Transverse colon (tissue), 4 donors: ENCODE results near the gene ZFPL1. TPM values are rescaled to one million over a fixed set of nuclear protein-coding genes. Genes with fewer than 3 reads are reported as not detected.

Source experiments
- DNase-seq: peaks from one replicate; pipeline ENCODE4 v3.0.0-alpha.2; 2019
- H3K27ac ChIP-seq, 4 donors: fragments of 200-600 bp; sonication (generic); 2 replicates each; pipeline ENCODE4 v1.5.1; 2016 to 2018; ENCODE audit warnings: inconsistent platforms in 4 of 4
- H3K27me3 ChIP-seq: fragments of 200-600 bp; sonication (generic); 2 replicates; pipeline ENCODE4 v1.5.1; 2017; ENCODE audit warnings: inconsistent platforms
- H3K36me3 ChIP-seq, 4 donors: fragments of 200-600 bp; sonication (generic); 2 replicates each; pipeline ENCODE4 v1.5.1; 2017 to 2019; ENCODE audit warnings: inconsistent platforms in 4 of 4
- H3K4me1 ChIP-seq, 4 donors: fragments of 200-600 bp; sonication (generic); 2 replicates each; pipeline ENCODE4 v1.5.1; 2017 to 2020; ENCODE audit warnings: inconsistent platforms in 4 of 4
- H3K4me3 ChIP-seq, 4 donors: fragments of 200-600 bp; sonication (generic); 1 replicate in 1 of 4; 2 replicates in 3 of 4; pipeline versions ENCODE4 v1.5.1 to v1.6.1; 2017 to 2019; ENCODE audit warnings: inconsistent platforms in 4 of 4
- H3K9me3 ChIP-seq, 2 donors: fragments of 200-600 bp; sonication (generic); 2 replicates each; pipeline ENCODE4 v1.5.1; 2017 to 2019; ENCODE audit warnings: inconsistent platforms in 2 of 2
- EP300 ChIP-seq: sonication (generic); formaldehyde crosslinking; IDR thresholded peaks from one replicate; pipeline ENCODE4 v1.6.1; 2017; ENCODE audit warnings: antibody characterized with exemption, low read depth
- POLR2A ChIP-seq: fragments of 450-650 bp; IDR thresholded peaks from one replicate; pipeline ENCODE4 v1.6.1; 2016; ENCODE audit warnings: antibody characterized with exemption, mild to moderate bottlenecking, moderate library complexity
- POLR2AphosphoS5 ChIP-seq, 3 donors: sonication (generic); formaldehyde crosslinking; IDR thresholded peaks; one replicate each; pipeline ENCODE4 v1.6.1; 2016; ENCODE audit warnings: antibody characterized with exemption in 3 of 3
- WGBS, 2 donors: methylation state at CpG; one replicate each; pipeline ENCODE4 v1.1.5; 2018; ENCODE audit warnings: low coverage in 1 of 2; 5-methylcytosine and 5-hydroxymethylcytosine counted together
- in situ Hi-C, 4 donors: fragments of 200-750 bp; cut with MboI; loops; one replicate each; pipeline versions ENCODE4 v1.15.0 to v1.15.1; 2017; ENCODE audit warnings: low sequenced_read_pairs in 3 of 4, low pct_ligation_motif_present in 1 of 4, low pct_unique_long_range_greater_than_20kb in 1 of 4
- intact Hi-C: fragments of 100-400 bp; cut with DNase I; formaldehyde crosslinking; loops from one replicate; pipeline ENCODE4 v1.15.1; 2023; ENCODE audit warnings: low total_unique reads
- total RNA-seq, 4 donors: library from RNA; depleted of rRNA; stranded (reverse); fragments of >200 nt; gene quantifications; one replicate each; pipeline ENCODE4 v1.1.0, GENCODE V29; 2016
- TF ChIP-seq, protein P1 (sequence below), 5 experiments: fragments of 200-600 bp in 3 of 5; fragments of 450-650 bp in 2 of 5; sonication (generic) in 3 of 5; IDR thresholded peaks; 1 replicate in 2 of 5; 2 replicates in 3 of 5; pipeline ENCODE4 v1.5.1; 2016 to 2017; ENCODE audit warnings: antibody characterized with exemption in 5 of 5, inconsistent platforms in 3 of 5, mild to moderate bottlenecking in 2 of 5, moderate library complexity in 1 of 5

ZFPL1 gene
- total RNA-seq, 4 donors from 2014 or later, result 44.5 to 105 (median 64.2) TPM

DNA sequence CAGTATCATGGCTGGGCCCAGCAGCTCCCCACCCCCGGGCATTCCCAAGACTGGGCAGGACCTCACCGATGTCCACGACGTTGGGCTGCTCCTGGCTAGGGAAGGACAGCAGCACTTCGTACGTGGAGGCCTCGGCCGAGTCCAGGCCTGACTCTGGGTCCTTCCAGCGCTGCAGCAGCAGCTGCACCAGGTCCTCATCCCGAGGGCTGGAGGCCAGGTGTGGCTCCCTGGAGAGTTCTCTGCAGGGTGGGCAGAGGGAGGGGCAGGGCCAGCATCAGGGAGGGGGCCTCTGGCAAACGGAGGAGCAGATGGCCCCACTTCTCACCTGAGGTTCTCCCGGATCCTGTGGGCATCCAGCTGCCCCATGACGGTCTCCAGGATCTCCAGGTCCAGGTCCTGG lies 26.0 kb upstream of the ZFPL1 start:
- H3K9me3 ChIP-seq, result no peaks in the 10 kb centered on the region
- no peak overlapping the region for H3K27ac ChIP-seq
- H3K36me3 ChIP-seq, result no peaks in the 10 kb centered on the region
- no peaks in the 10 kb centered on the region for H3K27me3 ChIP-seq
- H3K4me3 ChIP-seq, result no peak overlapping the region
- in situ Hi-C loops, result no loop called here
- WGBS, 2 donors, result 79% methylated on average over 13 of the region's 13 CpGs; no CpG with 5 or more reads in 1 of the 2 donors
- TF ChIP-seq, protein P1, sequence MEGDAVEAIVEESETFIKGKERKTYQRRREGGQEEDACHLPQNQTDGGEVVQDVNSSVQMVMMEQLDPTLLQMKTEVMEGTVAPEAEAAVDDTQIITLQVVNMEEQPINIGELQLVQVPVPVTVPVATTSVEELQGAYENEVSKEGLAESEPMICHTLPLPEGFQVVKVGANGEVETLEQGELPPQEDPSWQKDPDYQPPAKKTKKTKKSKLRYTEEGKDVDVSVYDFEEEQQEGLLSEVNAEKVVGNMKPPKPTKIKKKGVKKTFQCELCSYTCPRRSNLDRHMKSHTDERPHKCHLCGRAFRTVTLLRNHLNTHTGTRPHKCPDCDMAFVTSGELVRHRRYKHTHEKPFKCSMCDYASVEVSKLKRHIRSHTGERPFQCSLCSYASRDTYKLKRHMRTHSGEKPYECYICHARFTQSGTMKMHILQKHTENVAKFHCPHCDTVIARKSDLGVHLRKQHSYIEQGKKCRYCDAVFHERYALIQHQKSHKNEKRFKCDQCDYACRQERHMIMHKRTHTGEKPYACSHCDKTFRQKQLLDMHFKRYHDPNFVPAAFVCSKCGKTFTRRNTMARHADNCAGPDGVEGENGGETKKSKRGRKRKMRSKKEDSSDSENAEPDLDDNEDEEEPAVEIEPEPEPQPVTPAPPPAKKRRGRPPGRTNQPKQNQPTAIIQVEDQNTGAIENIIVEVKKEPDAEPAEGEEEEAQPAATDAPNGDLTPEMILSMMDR (IDR thresholded peaks at IDR 0.05), result no peak
- no peak for TF ChIP-seq EP300
- TF ChIP-seq POLR2A, result no peak
- TF ChIP-seq POLR2AphosphoS5 (IDR thresholded peaks at IDR 0.05), result no peak
- intact Hi-C loops, result no loop called here
- H3K4me1 ChIP-seq, result peaks cover 0 to 7% (median 0%) of the 10 kb centered on the region in 4 donors
- DNase-seq, result no peak

DNA sequence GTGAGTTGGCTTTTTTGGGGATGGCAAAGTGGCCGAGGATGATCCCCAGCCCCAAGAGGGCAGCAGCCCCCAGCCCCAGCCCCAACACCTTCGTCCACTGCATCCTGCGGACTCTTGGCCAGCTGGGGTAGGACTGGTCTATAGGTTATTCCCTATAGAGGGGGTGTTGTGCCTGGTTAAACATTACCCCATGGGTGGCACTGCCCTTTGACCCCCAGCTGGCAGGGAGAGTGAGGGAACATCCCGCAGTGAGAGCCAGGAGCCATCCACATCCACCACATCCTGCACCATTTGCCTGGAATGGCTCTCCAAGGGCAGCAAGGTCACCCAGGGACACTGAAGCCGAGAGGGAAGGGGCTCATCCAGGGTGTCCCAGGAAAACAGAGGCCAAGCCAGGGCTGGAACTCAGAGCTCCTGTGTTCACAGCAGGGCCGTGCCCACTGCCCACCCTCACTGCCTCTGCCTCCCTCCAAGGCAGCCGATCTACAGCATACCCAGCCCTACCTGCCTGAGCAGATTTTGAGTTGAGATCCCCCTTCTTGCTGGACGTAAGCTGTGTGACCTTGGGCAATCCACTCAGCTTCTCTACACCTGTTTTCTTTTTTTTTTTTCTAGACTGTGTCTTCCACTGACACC lies 25.5 kb upstream of the ZFPL1 start, which contains the start of gene NAALADL1:
Gene NAALADL1, minus strand, starts transcription at position 135 of the 636 bp plus-strand sequence. Its CDS starts 32 bp downstream, at position 103.
- peak; percentile 41 for DNase-seq
- TF ChIP-seq POLR2A (no peak), POLR2AphosphoS5 (IDR thresholded peaks at IDR 0.05) (no peak), EP300 (no peak)
- TF ChIP-seq, protein P1 (IDR thresholded peaks at IDR 0.05), result no peak
- H3K4me3 ChIP-seq, result no peak within 1 kb of the TSS

DNA sequence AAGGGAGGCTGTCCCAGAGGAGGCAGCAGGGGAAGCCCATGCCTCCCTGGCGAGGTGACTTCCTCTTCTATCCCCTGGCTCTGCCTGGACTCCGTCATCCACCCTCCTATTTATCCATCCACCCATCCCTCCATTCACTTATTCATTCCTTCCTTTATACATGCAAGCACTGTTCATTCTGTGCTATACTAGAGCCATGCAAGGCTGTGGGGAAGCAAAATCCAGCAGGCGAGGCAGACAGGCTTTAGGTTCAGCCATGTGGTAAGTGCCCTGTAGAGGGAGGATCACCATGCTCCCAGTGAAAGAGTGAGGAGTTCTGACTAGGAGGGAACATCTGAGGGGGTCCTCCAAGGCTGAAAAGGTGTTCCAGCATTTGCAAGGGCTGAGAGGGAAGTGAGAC lies 24.5 kb upstream of the ZFPL1 start:
- TF ChIP-seq EP300 (no peak), POLR2A (no peak), POLR2AphosphoS5 (IDR thresholded peaks at IDR 0.05) (no peak)
- TF ChIP-seq, protein P1 (IDR thresholded peaks at IDR 0.05), result no peak
- intact Hi-C loops, result no loop called here
- no peaks in the 10 kb centered on the region for H3K27me3 ChIP-seq
- no peaks in the 10 kb centered on the region for H3K36me3 ChIP-seq
- no peaks in the 10 kb centered on the region for H3K9me3 ChIP-seq
- H3K4me1 ChIP-seq, result peaks cover 0 to 7% (median 0%) of the 10 kb centered on the region in 4 donors
- in situ Hi-C loops, result no loop called here
- 72 to 80% methylated on average over 1 to 3 of the region's 3 CpGs for WGBS, 2 donors
- DNase-seq, result no peak
- H3K4me3 ChIP-seq, result no peak overlapping the region
- no peak overlapping the region for H3K27ac ChIP-seq

More for the DNA sequence above, 25.5 kb upstream of the ZFPL1 start, which contains the start of gene NAALADL1:
- intact Hi-C loops (no loop called here), in situ Hi-C loops (no loop called here)
- no peaks in the 10 kb centered on the region for H3K27me3 ChIP-seq
- H3K9me3 ChIP-seq, result no peaks in the 10 kb centered on the region
- 69% methylated on average over 8 of the region's 8 CpGs; no CpG with 5 or more reads in 1 of the 2 donors for WGBS, 2 donors
- H3K27ac ChIP-seq, result no peak within 1 kb of the TSS
- H3K36me3 ChIP-seq, result no peaks in the 10 kb centered on the region
- peaks cover 0 to 7% (median 0%) of the 10 kb centered on the region in 4 donors for H3K4me1 ChIP-seq

DNA sequence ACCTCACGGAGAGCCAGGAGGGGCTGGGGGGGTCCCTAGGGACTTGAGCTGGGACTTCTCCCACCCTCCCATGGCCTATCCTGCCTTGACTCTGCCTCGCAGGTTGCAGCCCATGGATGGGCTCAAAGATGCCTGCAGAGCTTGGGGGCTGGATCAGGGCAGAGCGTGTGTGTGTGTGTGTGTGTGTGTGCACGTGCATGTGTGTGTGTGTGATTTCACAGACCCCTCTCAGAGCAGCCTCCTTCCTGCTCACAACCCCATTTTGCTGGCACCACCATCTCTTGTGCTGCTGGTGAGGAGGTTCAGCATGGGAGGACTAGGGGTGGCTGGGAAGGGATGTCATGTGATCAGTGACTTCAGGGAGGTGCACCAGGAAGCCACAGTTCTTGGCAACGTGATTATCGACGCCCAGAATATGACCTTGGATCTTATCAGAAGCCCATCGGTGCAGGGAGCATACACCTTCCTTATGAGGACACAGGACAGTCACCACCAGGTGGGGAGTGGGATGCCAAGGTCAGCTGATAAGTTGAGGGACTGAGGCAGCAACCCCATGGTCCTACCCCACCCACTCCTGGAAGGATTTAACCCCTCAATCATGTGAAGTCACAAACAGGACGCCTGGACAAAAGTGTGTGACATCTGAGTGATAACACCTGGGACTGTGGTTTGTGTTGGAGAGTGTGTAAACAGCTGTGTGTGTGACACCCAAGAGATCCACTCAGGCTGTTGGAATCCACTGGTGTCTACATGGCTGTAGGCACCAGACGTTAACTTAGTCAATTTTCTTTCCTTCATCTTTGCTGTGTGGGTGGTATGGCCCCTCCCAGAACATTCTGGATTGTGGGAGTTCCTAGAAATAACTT lies 23.8 kb upstream of the ZFPL1 start:
- DNase-seq, result no peak
- Histone ChIP-seq H3K4me3 (no peak overlapping the region), H3K27me3 (no peaks in the 10 kb centered on the region), H3K4me1 (peaks cover 0 to 7% (median 0%) of the 10 kb centered on the region in 4 donors), H3K27ac (no peak overlapping the region), H3K36me3 (no peaks in the 10 kb centered on the region), H3K9me3 (no peaks in the 10 kb centered on the region)
- in situ Hi-C loops, result no loop called here
- intact Hi-C loops, result no loop called here
- 7 to 47% methylated on average over 3 to 10 of the region's 10 CpGs for WGBS, 2 donors
- TF ChIP-seq EP300 (no peak), POLR2AphosphoS5 (IDR thresholded peaks at IDR 0.05) (no peak), POLR2A (no peak)
- TF ChIP-seq, protein P1 (IDR thresholded peaks at IDR 0.05), result no peak
